CD14-positive monocyte (primary cell): ENCODE data around the gene PDE6G. TPM values are rescaled to one million over a fixed set of nuclear protein-coding genes. Genes with fewer than 3 reads are reported as not detected.

Experiments used
- DNase-seq, 3 donors: peaks; one replicate each; pipeline ENCODE4 v3.0.0-alpha.2; 2011 to 2022
- H2AFZ ChIP-seq: 2 replicates; pipeline ENCODE4 v1.6.0; 2012; ENCODE audit warnings: mild to moderate bottlenecking, low read depth, low read length, inconsistent platforms; ENCODE audit not compliant: insufficient read depth, poor library complexity, severe bottlenecking
- H3K27ac ChIP-seq, 2 donors: 1 replicate in 1 of 2; 2 replicates in 1 of 2; pipeline ENCODE4 v1.5.1; 2012 to 2013; ENCODE audit warnings: low read length in 2 of 2, control low read depth in 1 of 2, inconsistent platforms in 1 of 2, low read depth in 1 of 2, mild to moderate bottlenecking in 1 of 2
- H3K27me3 ChIP-seq, 2 donors: one replicate each; pipeline versions ENCODE4 v1.6.0 to v1.6.1; 2011 to 2013; ENCODE audit warnings: low read length in 2 of 2; ENCODE audit not compliant: control insufficient read depth in 2 of 2, insufficient read depth in 2 of 2
- H3K36me3 ChIP-seq, 2 donors: replicated peaks in 1 of 2; 1 replicate in 1 of 2; 2 replicates in 1 of 2; pipeline versions ENCODE4 v1.5.1 to v1.6.1; 2012 to 2013; ENCODE audit warnings: low read length in 2 of 2, control low read depth in 1 of 2, inconsistent platforms in 1 of 2, mild to moderate bottlenecking in 1 of 2; ENCODE audit not compliant: insufficient read depth in 2 of 2, control insufficient read depth in 1 of 2
- H3K4me1 ChIP-seq, 2 donors: 1 replicate in 1 of 2; 2 replicates in 1 of 2; pipeline versions ENCODE4 v1.5.1 to v1.6.1; 2012 to 2013; ENCODE audit warnings: low read length in 2 of 2, control low read depth in 1 of 2, inconsistent platforms in 1 of 2, mild to moderate bottlenecking in 1 of 2, moderate library complexity in 1 of 2; ENCODE audit not compliant: insufficient read depth in 2 of 2, control insufficient read depth in 1 of 2
- H3K4me2 ChIP-seq: replicated peaks from 2 replicates; pipeline ENCODE3; 2012; ENCODE audit warnings: low read length, moderate library complexity, mild to moderate bottlenecking; ENCODE audit not compliant: poor library complexity, severe bottlenecking; ENCODE audit errors: extremely low read depth
- H3K4me3 ChIP-seq, 3 experiments: fragments of 200-600 bp in 1 of 3; sonication (generic) in 1 of 3; replicated peaks in 1 of 3; 1 replicate in 2 of 3; 2 replicates in 1 of 3; pipeline ENCODE4 v1.5.1; 2011 to 2013; ENCODE audit warnings: low read length in 3 of 3, mild to moderate bottlenecking in 3 of 3, control low read depth in 2 of 3, low read depth in 2 of 3, inconsistent platforms in 1 of 3, moderate library complexity in 1 of 3
- H3K79me2 ChIP-seq: 2 replicates; pipeline ENCODE4 v1.6.0; 2012; ENCODE audit warnings: mild to moderate bottlenecking, control low read depth, inconsistent platforms, low read length, moderate library complexity; ENCODE audit not compliant: insufficient read depth
- H3K9ac ChIP-seq: 2 replicates; pipeline ENCODE4 v1.6.0; 2017; ENCODE audit warnings: low read length, mild to moderate bottlenecking; ENCODE audit not compliant: insufficient read depth, poor library complexity, severe bottlenecking
- H3K9me3 ChIP-seq, 2 donors: replicated peaks in 1 of 2; 1 replicate in 1 of 2; 2 replicates in 1 of 2; pipeline versions ENCODE4 v1.5.1 to v1.6.1; 2012 to 2013; ENCODE audit warnings: low read length in 2 of 2, control low read depth in 1 of 2; ENCODE audit not compliant: control insufficient read depth in 1 of 2, insufficient read depth in 1 of 2
- H4K20me1 ChIP-seq: 2 replicates; pipeline ENCODE4 v1.6.0; 2012; ENCODE audit warnings: mild to moderate bottlenecking, low read length, control low read depth, moderate library complexity; ENCODE audit not compliant: insufficient read depth
- H3K27ac Mint-ChIP-seq, 7 donors: one replicate each; pipeline ENCODE4 v1.8.0; 2020; ENCODE audit warnings: mild to moderate bottlenecking in 7 of 7, mixed read lengths in 7 of 7, moderate library complexity in 6 of 7, inconsistent platforms in 2 of 7
- H3K27me3 Mint-ChIP-seq, 3 donors: one replicate each; pipeline ENCODE4 v1.8.0; 2021 to 2022; ENCODE audit warnings: low read depth in 3 of 3, mild to moderate bottlenecking in 3 of 3, mixed read lengths in 3 of 3, moderate library complexity in 3 of 3, inconsistent platforms in 1 of 3
- H3K36me3 Mint-ChIP-seq, 2 donors: one replicate each; pipeline ENCODE4 v1.8.0; 2020; ENCODE audit warnings: mixed read lengths in 2 of 2, inconsistent platforms in 1 of 2, mild to moderate bottlenecking in 1 of 2
- H3K4me1 Mint-ChIP-seq: one replicate; pipeline ENCODE4 v1.8.0; 2020; ENCODE audit warnings: mild to moderate bottlenecking, mixed read lengths
- H3K4me3 Mint-ChIP-seq, 2 donors: one replicate each; pipeline ENCODE4 v1.8.0; 2020; ENCODE audit warnings: mild to moderate bottlenecking in 2 of 2, mixed read lengths in 2 of 2, moderate library complexity in 1 of 2
- H3K9me3 Mint-ChIP-seq, 7 donors: one replicate each; pipeline ENCODE4 v1.8.0; 2020 to 2022; ENCODE audit warnings: mixed read lengths in 7 of 7, mild to moderate bottlenecking in 6 of 7, moderate library complexity in 6 of 7, inconsistent platforms in 2 of 7
- WGBS: methylation state at CpG from one replicate; pipeline ENCODE4 v1.1.5; 2013; ENCODE audit warnings: missing lambda C conversion rate; ENCODE audit not compliant: insufficient coverage; 5-methylcytosine and 5-hydroxymethylcytosine counted together
- intact Hi-C, 2 donors: fragments of 100-400 bp; cut with micrococcal nuclease; formaldehyde crosslinking; loops; one replicate each; pipeline versions ENCODE4 v1.15.0 to v1.15.1; 2023
- polyA plus RNA-seq, 3 donors: library from polyadenylated mRNA; depleted of rRNA in 1 of 3; unstranded in 2 of 3; stranded (reverse) in 1 of 3; fragments of 300-500 nt in 2 of 3; fragments of >200 nt in 1 of 3; fragmentation: Illumina TruSeq in 2 of 3; gene quantifications; 1 replicate in 2 of 3; 2 replicates in 1 of 3; pipeline ENCODE4 v1.2.3, GENCODE V29; 2012 to 2021
- TF ChIP-seq, protein P1 (sequence below): fragments of 200-600 bp; IDR thresholded peaks from one replicate; pipeline ENCODE4 v1.8.0; 2022; ENCODE audit warnings: antibody characterized with exemption, mild to moderate bottlenecking

The PDE6G gene
- polyA plus RNA-seq, 3 donors: 8.9 to 12.0 (median 11.5) TPM

- H3K27ac ChIP-seq: peak overlapping the region in 1 of 2 donors; percentile 97
- peak overlapping the region; percentile 86 for H3K4me2 ChIP-seq
- H3K27me3 ChIP-seq: no peaks in the 10 kb centered on the region
- peaks cover 29% of the 10 kb centered on the region for H3K4me1 Mint-ChIP-seq
- intact Hi-C loops: loop anchor here (1.0 to 5.0 kb wide), 3 partner anchors 20 to 37 kb away; partner anchors contain the start of genes ARL16 (in 1 of the 2), CCDC137 (in 1 of the 2), HGS (in 1 of the 2) and OXLD1 (in 1 of the 2)
- H3K36me3 Mint-ChIP-seq: peaks cover 35 to 66% of the 10 kb centered on the region in 2 donors
- no peak for DNase-seq
- H3K9ac ChIP-seq: peak overlapping the region; percentile 97
- H3K27me3 Mint-ChIP-seq: peaks cover 0 to 5% (median 0%) of the 10 kb centered on the region in 3 donors
- 23% methylated on average over 21 of the region's 27 CpGs for WGBS
- peak overlapping the region; percentile 70 to 78 for H3K4me3 Mint-ChIP-seq
- H3K27ac Mint-ChIP-seq: peak overlapping the region in 6 of 7 donors; percentile 42 to 93 (median 74)
- H3K4me3 ChIP-seq: peak overlapping the region; percentile 67 to 89 (median 84)
- H3K36me3 ChIP-seq: peaks cover 34 to 53% of the 10 kb centered on the region in 2 donors
- peak overlapping the region; percentile 96 for H2AFZ ChIP-seq
- H3K79me2 ChIP-seq: peaks cover 55% of the 10 kb centered on the region
- H3K9me3 ChIP-seq: no peaks in the 10 kb centered on the region
- peaks cover 0 to 2% (median 0%) of the 10 kb centered on the region in 7 donors for H3K9me3 Mint-ChIP-seq
- H4K20me1 ChIP-seq: peaks cover 31% of the 10 kb centered on the region
- TF ChIP-seq, protein P1, sequence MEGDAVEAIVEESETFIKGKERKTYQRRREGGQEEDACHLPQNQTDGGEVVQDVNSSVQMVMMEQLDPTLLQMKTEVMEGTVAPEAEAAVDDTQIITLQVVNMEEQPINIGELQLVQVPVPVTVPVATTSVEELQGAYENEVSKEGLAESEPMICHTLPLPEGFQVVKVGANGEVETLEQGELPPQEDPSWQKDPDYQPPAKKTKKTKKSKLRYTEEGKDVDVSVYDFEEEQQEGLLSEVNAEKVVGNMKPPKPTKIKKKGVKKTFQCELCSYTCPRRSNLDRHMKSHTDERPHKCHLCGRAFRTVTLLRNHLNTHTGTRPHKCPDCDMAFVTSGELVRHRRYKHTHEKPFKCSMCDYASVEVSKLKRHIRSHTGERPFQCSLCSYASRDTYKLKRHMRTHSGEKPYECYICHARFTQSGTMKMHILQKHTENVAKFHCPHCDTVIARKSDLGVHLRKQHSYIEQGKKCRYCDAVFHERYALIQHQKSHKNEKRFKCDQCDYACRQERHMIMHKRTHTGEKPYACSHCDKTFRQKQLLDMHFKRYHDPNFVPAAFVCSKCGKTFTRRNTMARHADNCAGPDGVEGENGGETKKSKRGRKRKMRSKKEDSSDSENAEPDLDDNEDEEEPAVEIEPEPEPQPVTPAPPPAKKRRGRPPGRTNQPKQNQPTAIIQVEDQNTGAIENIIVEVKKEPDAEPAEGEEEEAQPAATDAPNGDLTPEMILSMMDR: no peak
- peaks cover 22 to 32% of the 10 kb centered on the region in 2 donors for H3K4me1 ChIP-seq
These were observed 47.7 kb upstream of the PDE6G start for GRCh38 chr17:81703747-81704654.
